AG10803 (cell line): ENCODE data around the gene SREBF1.

Experiments
- DNase-seq: peaks from one replicate; pipeline ENCODE4 v3.0.0; 2010; ENCODE audit warnings: low read depth
- H3K4me3 ChIP-seq: 2 replicates; pipeline ENCODE4 v1.5.1; 2011; ENCODE audit warnings: mild to moderate bottlenecking, low read length, control low read depth
- TF ChIP-seq, protein P1 (sequence below): conservative IDR thresholded peaks from 2 replicates; pipeline ENCODE4 v1.5.1; 2011; ENCODE audit warnings: mild to moderate bottlenecking, low read length, control low read depth, inconsistent platforms

SREBF1 gene

DNA sequence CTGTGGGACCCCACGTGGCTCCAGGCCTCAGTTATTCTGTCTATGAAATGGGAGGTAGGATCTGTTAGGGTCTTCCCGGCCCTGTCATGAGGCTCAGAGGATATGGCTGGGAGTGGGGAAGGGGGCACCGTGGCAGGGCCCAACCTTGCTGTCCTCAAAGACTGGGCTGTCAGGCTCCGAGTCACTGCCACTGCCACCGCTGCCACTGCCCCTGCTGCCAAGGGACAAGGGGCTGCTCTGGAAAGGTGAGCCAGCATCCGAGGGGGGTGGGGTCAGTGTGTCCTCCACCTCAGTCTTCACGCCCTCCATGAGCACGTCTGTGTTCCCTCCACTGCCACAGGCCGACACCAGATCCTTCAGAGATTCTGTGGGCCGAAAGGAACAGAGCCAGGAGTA lies 19.2 kb downstream of the SREBF1 start:
- H3K4me3 ChIP-seq = no peak overlapping the region
- no peak for DNase-seq
- TF ChIP-seq, protein P1, sequence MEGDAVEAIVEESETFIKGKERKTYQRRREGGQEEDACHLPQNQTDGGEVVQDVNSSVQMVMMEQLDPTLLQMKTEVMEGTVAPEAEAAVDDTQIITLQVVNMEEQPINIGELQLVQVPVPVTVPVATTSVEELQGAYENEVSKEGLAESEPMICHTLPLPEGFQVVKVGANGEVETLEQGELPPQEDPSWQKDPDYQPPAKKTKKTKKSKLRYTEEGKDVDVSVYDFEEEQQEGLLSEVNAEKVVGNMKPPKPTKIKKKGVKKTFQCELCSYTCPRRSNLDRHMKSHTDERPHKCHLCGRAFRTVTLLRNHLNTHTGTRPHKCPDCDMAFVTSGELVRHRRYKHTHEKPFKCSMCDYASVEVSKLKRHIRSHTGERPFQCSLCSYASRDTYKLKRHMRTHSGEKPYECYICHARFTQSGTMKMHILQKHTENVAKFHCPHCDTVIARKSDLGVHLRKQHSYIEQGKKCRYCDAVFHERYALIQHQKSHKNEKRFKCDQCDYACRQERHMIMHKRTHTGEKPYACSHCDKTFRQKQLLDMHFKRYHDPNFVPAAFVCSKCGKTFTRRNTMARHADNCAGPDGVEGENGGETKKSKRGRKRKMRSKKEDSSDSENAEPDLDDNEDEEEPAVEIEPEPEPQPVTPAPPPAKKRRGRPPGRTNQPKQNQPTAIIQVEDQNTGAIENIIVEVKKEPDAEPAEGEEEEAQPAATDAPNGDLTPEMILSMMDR = no peak

GRCh38 chr17:17816831-17817551 lies 19.8 kb downstream of the SREBF1 start:
- DNase-seq = no peak
- no peak overlapping the region for H3K4me3 ChIP-seq
- TF ChIP-seq, protein P1 = no peak

DNA sequence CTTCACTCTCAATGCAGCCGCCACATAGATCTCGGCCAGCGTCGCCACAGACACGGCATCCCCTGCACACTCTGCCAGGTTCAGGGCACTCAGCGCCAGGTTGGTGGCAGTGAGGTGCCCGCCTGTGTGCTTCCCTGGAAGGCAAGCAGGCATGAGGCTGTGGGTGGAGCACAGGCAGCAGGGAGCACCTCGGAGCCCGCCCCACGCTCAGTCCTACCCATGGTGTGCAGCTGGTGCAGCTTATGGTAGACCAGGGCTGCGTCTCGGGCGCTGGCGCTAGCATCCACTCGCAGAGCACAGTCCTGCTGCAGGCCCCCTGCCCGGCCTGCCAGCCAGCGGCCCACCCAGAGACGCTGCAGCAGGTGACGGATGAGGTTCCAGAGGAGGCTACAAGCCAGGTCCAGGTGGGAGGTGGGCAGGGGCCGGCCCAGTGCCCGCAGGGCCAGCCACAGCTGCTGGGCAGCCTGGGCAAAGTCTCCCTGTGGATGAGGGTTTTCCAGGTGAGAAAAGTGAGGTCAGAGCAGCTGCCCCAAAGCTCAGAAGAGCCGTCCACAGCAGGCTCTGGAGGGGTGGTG lies 20.5 kb downstream of the SREBF1 start:
- H3K4me3 ChIP-seq = no peak overlapping the region
- TF ChIP-seq, protein P1 = no peak
- no peak for DNase-seq

- DNase-seq = no peak
- TF ChIP-seq, protein P1 = no peak
- no peak overlapping the region for H3K4me3 ChIP-seq
Measured at GRCh38 chr17:17815436-17816200, 21.2 kb downstream of the SREBF1 start.

- no peak for DNase-seq
- TF ChIP-seq, protein P1 = no peak
- H3K4me3 ChIP-seq = no peak overlapping the region
Measured at GRCh38 chr17:17815062-17815406, 21.8 kb downstream of the SREBF1 start.

DNA sequence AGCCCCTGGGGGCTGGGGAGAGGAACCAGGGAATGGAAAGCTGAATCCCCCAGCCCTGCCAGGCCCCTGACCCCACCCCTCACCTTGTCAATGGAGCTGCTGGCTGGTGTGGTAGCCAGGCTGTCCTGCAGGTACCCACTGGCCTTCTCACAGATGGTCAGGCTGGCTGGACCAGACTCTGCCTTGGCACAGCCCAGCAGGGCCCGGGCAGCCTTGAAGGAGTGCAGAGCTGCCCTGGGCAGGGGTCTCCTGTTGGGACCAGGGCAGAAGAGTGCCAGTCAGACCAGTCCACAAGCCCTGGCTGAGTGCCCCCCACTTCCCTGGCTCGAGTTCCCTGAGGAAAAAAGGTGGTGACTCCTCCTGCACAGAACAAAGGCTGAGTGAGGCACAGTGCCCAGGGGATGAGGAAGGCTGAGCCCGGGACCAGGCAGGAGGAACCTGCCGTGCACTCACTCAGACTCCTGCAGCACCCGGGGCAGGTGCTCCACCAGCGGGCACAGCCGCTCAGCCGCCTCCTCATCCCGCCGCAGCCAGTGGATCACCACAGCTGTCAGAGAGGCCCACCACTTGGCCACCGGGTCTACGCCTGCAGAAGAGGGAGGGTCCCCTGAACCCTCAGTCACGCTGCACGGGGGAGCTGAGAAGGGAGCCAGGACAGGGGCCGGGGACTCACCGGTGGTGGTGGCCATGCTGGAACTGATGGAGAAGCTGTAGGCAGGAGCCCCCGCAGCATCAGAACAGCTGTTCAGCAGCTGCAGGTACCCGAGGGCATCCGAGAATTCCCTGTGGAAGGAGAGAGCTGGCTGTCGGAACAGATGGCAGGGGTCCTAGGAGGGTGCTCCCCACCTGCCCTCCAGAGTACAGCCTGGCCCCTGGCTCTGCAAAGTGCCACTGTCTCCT lies 22.4 kb downstream of the SREBF1 start:
- TF ChIP-seq, protein P1 = no peak
- H3K4me3 ChIP-seq = no peak overlapping the region
- no peak for DNase-seq
